H54 (cell line): Measurements from ENCODE around the gene WDR13.

Experiments
- DNase-seq: peaks from one replicate; pipeline ENCODE4 v3.0.0; 2011; ENCODE audit warnings: low spot score, mixed read lengths; ENCODE audit not compliant: insufficient read length
- FAIRE-seq: peaks from 3 replicates; lab custom pipeline; 2011; peaks lifted over from hg19 to GRCh38; lab: Jason Lieb, UNC
- POLR2A ChIP-seq: IDR thresholded peaks from 2 replicates; pipeline ENCODE4 v1.6.1; 2011; ENCODE audit warnings: low read depth, mild to moderate bottlenecking, low read length

Gene WDR13

GRCh38 chrX:48579259-48579658 lies 18.0 kb upstream of the WDR13 start:
- FAIRE-seq = no peak
- no peak for TF ChIP-seq POLR2A

DNA sequence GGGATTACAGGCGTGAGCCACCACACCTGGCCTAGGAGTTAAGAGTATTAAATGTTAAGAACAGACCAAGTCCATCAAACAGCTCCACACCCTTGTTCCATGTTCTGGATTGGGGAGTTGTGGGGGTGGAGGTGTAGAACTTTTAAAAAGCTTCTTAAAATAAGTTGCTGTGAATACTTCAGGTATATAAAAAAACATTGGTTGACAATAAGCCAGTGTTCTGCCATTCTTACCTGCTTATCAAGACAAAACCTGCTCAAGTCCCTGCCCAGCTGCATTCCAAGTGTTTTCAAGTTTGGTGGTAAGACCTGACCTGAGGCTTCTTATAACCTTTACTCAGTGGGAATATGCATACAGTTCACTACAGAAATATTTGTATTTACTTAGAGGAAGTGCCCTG lies 16.6 kb upstream of the WDR13 start:
- DNase-seq (no peak), FAIRE-seq (no peak)
- no peak for TF ChIP-seq POLR2A

More at GRCh38 chrX:48579259-48579658, 18.0 kb upstream of the WDR13 start:
- DNase-seq = no peak

- no peak for TF ChIP-seq POLR2A
- FAIRE-seq = no peak
- DNase-seq = no peak
Observed at GRCh38 chrX:48584698-48585097, 12.6 kb upstream of the WDR13 start.

- no peak for DNase-seq
- TF ChIP-seq POLR2A = no peak
- no peak for FAIRE-seq
Observed at GRCh38 chrX:48589482-48590162, 7.7 kb upstream of the WDR13 start.

DNA sequence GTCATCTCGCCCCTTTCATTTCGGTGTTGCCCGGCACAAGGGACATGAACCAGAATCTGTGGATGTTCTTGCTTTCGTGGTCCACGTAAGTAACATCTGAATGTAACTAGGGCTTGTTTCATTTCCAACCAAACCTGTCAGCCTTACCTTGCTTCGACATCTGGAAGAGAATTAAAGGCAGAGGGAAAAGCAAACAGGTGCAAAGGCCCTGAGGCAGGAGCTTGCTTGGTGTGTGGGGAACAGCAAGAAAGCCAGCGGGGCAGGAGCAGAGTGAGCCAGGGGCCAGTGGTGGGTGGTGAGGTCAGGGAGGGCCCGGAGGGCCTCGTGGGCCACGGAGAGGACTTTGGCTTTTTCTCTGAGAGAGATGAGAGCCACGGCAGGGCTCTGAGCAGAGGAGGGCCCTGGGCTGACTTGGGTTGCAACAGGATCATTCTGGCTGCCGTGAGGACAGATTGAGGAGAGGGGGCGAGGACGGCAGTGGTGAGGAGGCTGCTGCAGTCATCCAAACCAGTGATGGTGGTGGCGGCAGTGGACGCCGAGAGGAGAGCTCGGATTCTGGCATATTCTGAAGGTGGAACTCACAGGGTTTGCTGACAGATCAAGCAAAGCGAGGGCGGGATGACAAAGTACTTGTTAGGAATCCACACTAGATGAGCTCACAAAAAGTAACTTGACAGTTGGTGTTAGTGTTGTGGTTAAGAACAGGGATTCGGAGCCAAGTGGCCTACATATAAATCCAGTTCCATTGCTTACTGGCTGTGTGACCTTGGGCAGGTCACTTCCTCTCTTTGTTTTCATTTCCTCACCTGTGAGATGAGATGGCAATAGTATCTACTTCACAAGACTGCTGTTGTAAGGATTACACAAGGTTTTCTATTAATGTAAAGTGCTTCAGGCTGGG lies 6.8 kb upstream of the WDR13 start:
- DNase-seq (no peak), FAIRE-seq (no peak)
- no peak for TF ChIP-seq POLR2A

DNA sequence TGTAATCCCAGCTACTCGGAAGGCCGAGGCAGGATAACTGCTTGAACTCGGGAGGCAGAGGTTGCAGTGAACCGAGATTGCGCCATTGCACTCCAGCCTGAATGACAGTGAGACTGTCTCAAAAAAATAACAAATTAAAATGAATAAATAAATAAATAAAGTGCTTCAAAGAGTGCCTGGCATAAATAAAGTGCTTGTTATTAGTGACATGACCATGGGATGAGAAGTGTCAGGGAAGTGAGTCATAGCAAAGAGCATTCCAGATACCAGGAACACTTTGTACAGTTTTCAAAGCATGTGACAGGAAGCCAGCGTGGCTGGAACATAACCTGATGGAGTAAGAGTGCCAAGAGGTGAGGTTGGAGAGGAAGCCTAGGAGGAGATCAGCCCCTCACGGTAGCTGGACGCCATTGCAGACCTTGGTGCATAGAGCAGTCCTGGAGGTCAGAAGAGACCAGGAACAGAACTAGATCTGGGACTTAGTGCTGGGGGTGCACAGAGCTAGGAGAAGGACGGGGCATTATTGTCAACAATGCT lies 6.0 kb upstream of the WDR13 start:
- DNase-seq = no peak
- TF ChIP-seq POLR2A = no peak
- FAIRE-seq = no peak

- FAIRE-seq = no peak
- no peak for DNase-seq
- TF ChIP-seq POLR2A = no peak
Observed at GRCh38 chrX:48592971-48593370, 4.3 kb upstream of the WDR13 start.

DNA sequence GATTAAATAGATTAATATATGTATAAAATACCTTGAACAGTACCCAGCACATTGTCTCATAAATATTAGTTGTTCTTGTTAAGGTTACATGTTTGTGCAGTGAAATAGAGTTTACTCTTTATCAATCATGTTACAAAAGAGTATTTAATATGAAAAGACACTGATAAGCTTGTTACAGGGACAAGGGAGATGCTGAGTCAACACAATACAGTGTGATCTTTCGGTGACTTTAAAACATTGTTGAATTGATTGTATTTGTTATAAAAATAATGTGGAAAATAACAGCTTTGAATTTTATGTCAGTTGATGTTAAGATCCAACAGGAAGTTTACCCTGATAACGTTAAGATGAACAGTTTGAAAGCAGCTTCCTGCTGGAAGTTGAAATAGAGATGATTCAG lies 1.4 kb upstream of the WDR13 start:
- no peak for TF ChIP-seq POLR2A
- DNase-seq (no peak), FAIRE-seq (no peak)

GRCh38 chrX:48598614-48599013 lies 1.3 kb downstream of the WDR13 start:
- DNase-seq (no peak), FAIRE-seq (no peak)
- no peak for TF ChIP-seq POLR2A

DNA sequence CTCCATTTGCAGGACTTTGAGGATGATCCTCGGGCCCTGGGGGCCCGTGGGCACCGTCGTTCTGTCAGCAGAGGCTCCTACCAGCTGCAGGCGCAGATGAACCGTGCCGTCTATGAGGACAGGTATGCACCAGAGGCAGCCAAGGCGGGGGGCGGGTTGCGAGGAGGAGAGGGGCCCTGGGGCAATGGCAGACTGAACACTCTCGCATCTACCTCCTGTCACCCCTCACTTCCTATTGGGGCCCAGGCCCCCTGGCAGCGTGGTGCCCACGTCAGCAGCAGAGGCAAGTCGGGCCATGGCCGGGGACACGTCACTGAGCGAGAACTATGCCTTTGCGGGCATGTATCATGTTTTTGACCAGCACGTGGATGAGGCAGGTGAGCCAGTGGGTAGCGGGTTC lies 2.0 kb downstream of the WDR13 start:
- DNase-seq (no peak), FAIRE-seq (no peak)
- TF ChIP-seq POLR2A = no peak

DNA sequence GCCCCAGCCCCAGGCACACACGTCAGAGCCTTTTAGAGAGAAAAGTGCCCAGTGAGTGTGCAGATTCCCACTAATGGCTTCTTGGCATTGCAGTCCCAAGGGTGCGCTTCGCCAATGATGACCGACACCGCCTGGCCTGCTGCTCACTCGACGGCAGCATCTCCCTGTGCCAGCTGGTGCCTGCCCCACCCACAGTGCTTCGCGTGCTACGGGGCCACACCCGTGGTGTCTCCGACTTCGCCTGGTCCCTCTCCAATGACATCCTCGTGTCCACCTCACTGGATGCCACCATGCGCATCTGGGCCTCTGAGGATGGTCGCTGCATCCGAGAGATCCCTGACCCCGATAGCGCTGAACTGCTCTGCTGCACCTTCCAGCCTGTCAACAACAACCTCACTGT lies 2.9 kb downstream of the WDR13 start:
- no peak for FAIRE-seq
- no peak for TF ChIP-seq POLR2A

GRCh38 chrX:48601741-48602394 lies 4.6 kb downstream of the WDR13 start:
- no peak for TF ChIP-seq POLR2A
- no peak for FAIRE-seq
- no peak for DNase-seq

More for the DNA sequence above, 2.9 kb downstream of the WDR13 start:
- no peak for DNase-seq

GRCh38 chrX:48604701-48605100 lies 7.4 kb downstream of the WDR13 start:
- no peak for TF ChIP-seq POLR2A
- no peak for DNase-seq
- no peak for FAIRE-seq

DNA sequence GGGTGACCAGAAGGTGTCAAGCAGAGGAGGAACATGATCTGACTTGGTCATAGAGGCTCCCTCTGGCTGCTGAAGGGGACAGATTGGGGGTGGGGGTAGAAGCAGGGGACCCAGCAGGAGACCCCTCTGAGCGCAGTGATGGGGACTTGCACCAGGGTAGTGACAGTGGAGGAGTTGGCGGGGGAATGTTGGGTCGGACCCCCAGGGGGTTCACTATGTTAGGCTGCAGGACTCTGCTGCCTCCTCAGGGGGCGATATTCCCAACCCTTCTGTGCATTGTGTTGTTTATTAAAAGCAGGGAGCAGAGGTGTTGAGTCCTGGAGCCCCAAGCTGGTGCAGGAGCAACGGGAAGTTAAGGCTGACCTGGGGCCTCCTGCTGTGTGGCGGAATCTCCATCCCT lies 8.8 kb downstream of the WDR13 start:
- no peak for TF ChIP-seq POLR2A
- DNase-seq = no peak
- no peak for FAIRE-seq
